GM18867 (cell line): ENCODE measurements around the gene SFRP5.

Experiments
- ATAC-seq: cut with Tn5 transposase; IDR thresholded peaks from one replicate; pipeline ENCODE4 v1.9.1; 2021; ENCODE audit warnings: mild to moderate bottlenecking, moderate library complexity; ENCODE audit not compliant: unreplicated experiment

Gene SFRP5

DNA sequence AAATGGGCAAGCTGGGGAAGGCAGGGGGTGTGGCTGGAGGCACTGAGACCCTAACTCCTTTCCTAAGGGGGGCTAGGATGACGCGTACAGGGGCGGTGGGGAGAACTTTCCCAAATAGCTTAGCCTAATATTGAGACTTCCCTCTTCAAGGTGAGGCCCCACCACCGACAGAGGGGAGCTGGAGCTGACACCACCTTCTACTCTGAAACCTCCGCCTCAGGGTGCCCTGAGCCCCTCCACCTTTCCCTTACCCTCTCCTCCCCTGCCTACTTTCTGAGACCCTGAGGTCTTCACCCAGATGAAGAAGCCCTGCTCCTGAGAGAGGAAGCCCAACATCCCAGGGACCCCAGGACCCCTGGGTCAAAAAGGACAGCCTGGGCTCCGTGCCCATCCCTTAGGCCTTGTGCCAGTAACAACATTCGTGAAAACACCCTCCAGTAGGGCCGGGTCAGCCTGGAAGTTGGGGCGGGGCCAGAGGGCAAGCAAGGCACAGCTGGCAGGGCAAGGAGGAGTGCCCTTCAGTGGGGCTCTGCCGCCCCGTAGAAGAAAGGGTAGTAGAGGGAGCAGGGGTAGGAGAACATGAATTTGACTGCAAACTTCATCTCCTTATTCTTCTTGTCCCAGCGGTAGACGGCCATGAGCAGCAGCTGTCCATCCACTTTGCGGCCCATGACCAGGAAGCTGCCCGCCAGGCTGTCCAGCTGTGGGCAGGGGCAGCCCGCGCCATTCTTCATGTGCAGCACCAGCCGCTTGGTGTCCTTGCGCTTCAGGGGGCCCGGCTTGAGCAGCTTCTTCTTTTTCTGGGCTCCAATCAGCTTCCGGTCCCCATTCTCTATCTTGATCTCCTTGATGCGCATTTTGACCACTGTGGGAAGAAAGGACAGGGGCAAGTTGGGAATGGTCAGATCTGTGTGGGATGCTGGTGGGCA is 4.5 kb downstream of the SFRP5 start:
- no peak for ATAC-seq

DNA sequence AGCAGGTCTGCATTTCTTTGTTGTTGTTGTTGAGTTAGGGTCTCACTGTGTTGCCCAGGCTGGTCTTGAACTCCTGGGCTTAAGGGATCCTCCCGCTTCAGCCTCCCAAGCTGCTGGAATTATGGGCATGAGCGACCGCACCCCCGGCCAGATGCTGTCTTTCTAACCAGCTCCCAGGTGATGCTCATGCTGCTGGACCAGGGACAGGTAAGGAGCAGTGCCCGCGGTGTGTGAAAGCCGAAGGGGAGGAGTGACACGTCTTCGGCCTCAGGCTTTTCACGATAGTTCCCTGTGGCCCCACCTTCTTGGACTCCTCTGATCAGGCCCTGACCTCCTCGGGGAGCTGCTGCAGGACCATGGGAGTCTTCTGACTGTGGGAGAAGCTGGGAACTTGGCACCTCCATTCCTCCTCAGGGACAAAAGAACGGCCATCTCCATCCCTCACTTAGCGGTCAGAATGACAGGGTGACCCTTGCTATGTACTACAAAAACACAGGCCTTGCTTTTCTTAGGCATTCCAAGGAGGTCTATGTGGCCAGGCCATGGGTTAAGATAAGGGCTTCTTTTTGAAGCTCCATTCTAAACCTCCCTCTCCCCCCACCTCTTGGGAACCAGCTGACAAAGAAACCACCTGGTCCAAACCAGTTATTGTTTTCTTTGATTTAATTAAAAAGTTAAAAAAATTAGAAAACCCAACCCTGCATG is 5.5 kb downstream of the SFRP5 start:
- ATAC-seq: no peak

- ATAC-seq: no peak
Observed at GRCh38 chr10:97765201-97765600, 6.6 kb downstream of the SFRP5 start.

GRCh38 chr10:97764519-97764931 is 7.3 kb downstream of the SFRP5 start:
- no peak for ATAC-seq

DNA sequence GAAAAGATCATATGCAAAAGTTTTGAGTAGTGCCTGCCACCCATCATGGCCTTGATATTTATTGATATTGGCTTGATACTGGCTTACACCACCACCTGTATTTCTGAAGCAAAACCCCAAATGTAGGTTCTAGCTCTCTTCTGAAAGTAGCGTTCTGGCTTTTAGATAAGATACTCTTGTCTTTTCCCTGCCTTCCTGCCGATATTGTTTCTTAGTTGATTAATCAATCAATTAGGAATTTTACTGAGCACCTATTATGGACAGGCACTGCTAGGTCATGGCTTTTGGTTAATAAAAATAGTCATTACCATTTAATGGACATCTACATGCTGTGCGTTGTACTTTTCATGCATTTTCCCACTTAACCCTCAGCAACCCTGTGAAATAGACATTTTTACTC is 7.9 kb downstream of the SFRP5 start:
- ATAC-seq: no peak

- ATAC-seq: no peak
Observed at GRCh38 chr10:97763411-97763810, 8.4 kb downstream of the SFRP5 start.

GRCh38 chr10:97762816-97763215 is 9.0 kb downstream of the SFRP5 start:
- ATAC-seq: no peak

DNA sequence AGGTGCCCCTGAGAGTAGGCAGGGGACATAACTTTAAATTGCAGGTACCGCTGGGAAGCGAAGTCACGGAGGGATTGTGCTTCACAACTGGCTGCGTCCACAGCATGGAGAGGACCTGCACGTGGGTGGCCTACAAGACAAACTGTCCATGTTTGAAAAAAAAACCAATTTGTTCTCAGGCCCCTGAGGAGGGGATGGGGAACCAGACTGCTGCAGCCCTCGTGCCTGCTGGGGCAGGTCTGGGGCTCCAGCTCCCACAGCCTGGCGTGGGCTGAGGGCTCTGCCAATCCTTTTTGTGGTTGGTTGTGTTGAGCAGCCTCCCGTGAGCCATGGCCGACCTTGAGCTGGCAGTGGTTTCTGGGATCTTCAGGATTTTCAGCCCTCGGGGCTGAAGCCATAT is 9.7 kb downstream of the SFRP5 start:
- ATAC-seq: no peak

DNA sequence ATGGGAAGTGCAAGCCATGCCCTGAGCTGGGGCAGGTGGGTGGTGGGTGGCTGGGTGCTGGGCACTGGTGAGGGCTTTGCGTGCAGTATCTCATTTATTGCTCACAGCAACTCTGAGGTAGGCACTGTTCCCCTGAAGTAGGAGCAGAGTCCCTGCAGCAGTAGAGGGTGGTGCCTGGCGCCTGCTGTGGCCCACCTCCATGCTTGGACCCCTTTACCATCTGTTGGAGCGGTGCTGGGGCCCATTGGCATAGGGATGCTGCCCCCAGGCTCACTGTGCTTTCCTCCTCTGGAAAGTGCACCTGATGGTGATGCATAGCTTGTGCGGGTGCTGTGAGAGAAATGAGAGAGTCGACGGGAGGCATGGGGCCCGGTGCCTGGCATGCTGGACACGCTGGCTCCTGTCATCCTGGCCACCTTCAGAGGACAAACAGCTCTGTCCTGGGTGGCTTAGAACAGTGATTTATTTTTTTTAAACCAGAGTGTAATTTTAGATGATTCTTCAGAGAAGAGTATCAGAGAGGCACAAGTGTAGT is 10.4 kb downstream of the SFRP5 start:
- no peak for ATAC-seq

- no peak for ATAC-seq
Observed at GRCh38 chr10:97760461-97761257, 11.1 kb downstream of the SFRP5 start.

DNA sequence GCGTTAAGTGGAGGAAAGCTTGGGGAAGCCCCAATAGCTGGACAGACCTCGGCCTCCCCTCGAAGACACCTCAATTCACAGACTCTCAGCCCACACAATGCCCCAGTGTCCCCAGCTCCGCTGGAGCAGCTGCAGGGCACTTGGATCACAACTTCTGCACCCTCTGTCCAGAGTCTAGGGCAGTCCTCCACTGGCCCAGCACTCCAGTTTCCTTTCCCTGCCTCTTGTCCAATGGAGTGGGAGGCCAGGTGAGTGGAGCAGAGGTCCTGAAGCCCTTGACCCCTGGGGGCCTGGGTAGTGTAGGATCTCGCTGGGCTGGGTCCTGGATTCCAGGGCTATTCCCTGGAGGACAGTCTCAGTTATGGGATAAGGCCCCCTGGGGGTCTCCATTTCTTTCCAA is 11.9 kb downstream of the SFRP5 start:
- no peak for ATAC-seq

GRCh38 chr10:97759158-97759887 is 12.5 kb downstream of the SFRP5 start:
- ATAC-seq: no peak

DNA sequence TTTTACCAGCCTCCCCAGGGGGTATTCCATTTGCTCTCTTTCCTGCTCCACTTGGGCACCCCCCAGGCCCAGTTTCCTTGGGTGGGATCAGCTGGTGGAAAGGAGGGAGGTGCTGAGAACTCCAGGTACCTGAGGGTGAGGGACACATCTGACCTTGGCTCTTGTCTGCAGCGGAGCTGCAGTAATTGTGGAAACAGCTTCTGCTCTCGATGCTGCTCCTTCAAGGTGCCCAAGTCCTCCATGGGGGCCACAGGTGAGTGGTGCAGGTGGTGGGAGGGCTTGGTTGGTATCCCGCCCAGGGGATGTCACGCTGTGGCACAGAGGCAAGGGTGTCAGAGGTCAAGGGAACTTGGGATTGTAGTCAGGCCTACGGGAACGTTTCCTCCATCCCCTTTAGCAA is 14.3 kb downstream of the SFRP5 start:
- ATAC-seq: no peak

GRCh38 chr10:97755718-97756117 is 16.1 kb downstream of the SFRP5 start:
- no peak for ATAC-seq

DNA sequence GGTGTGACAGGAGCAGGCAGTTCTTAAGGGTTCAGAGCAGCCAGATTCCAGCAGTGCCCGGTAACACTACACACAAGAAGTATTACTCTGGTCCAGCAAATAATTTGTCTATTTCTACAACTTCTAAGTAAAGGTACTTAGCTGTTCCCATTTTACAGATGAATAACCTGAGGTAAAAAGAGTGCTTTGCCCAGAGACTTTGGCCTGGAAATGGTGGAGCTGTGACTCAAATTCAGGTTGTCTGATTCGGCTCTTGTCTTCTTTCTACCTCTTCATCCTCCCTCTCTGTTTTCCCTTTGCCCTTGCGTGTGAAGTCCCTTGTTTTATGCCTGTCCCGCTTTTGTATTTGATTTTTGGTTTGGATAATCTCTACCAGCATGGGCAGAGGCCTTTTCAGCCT is 17.1 kb downstream of the SFRP5 start:
- ATAC-seq: no peak

GRCh38 chr10:97752956-97753355 is 18.8 kb downstream of the SFRP5 start:
- ATAC-seq: no peak

GRCh38 chr10:97748116-97748515 is 23.7 kb downstream of the SFRP5 start:
- no peak for ATAC-seq

DNA sequence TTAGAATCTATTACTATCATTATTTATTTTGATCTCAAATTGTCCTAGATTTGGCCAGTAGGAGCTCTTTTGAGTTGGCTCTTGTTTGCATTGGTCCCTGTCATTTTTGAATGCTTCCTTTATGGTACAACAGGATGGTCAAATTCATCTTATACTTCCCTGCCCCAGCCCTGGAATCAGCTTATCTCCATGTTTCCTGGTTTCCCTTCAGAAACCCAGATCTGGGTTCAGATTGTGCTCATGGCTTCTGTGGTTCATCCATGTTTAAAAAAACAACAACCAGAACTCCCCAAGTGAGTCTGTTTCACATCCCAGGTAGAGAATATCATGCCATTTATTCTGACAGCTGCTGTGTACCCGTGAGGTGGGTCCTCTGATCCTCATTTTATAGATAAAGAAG is 24.2 kb downstream of the SFRP5 start:
- ATAC-seq: no peak

- no peak for ATAC-seq
Observed at GRCh38 chr10:97744405-97745035, 27.3 kb downstream of the SFRP5 start.
